ENCODE measurements around the gene COMMD6.

- TF ChIP-seq EZH2 (IDR thresholded peaks at IDR 0.05; ENCODE audit: insufficient read depth, poor library complexity, severe bottlenecking) (no peak), EZH2phosphoT487 (IDR thresholded peaks at IDR 0.05; ENCODE audit: insufficient read depth, low read depth) (no peak)
These were observed 10.3 kb upstream of the COMMD6 start for GRCh38 chr13:75547917-75548316.
